ENCODE data around the gene CTTNBP2NL.

DNA sequence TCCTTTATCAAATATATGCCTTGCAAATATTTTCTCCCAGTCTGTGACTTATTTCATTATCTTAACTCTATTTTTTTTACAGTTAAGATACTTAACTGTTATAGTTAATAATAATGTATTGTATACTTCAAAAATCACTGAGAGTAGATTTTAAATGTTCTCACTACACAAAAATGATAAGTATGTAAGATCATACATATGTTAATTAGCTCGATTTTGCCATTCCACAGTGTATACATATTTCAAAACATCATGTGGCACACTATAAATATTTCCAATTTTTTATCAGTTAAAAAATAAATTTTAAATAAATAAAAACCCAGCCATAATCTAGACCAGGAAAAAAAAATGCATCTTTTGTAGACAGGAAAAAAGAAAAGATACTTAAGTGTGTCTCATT, 27.2 kb downstream of the CTTNBP2NL start:
- TF ChIP-seq POLR2A (IDR thresholded peaks at IDR 0.05; ENCODE audit: low read length) (no peak), GATA1 (IDR thresholded peaks at IDR 0.05; ENCODE audit: low read depth, low read length) (no peak)

Data from erythroblast (primary cell).